Measurements from ENCODE around the gene ACTR2.
"Not testable (repeated sequence)": the region's sequence is repeated elsewhere in the genome, so short reads cannot be mapped to it uniquely, and the experiment has no call there.

ACTR2 gene

DNA sequence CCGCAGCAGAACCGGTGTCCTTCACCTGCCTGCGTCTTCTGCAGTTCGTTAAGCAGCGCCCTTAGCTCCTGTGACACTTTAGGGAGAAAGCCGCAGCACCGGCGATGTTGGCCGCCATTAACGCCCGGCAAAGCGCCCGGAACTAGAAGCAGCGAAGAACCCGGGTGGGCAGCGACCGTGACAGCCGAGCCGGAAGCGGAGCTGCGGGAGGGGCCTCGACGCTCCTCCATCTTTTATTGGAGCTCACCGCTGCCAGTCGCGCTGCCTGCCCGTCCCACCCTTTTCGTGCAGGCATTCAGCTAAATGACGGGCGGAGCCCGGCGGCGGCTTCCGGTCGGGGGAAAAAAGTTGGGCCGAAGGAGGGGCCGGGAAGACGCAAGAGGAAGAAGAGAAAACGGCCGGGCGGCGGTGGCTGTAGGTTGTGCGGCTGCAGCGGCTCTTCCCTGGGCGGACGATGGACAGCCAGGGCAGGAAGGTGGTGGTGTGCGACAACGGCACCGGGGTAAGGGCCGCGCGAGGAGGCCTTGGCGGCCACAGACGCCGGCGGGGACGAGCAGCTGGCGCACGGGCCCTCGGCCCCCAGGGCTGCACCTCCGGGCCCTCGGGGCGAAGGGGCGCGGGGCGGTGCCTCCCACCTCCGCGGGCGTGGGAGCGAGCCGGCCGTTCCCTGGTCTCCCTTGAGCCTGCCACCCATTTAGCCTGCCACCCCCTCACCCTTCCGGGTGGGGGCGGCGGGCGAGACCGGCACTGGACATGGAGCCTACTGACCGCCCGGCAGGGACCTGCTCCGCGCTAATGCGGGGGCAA lies at the start of gene ACTR2:
TSS of gene ACTR2 (plus strand) at position 376 of the 807 bp plus-strand sequence. CDS start at position 455, 79 bp downstream.
- Histone ChIP-seq H3K27me3 (ENCODE audit: control insufficient read depth, insufficient read depth, low read length) (no peaks in the 10 kb centered on the region), H3K36me3 (ENCODE audit: control insufficient read depth, low read depth, low read length) (no peaks in the 10 kb centered on the region), H3K4me3 (ENCODE audit: low read length) (peak within 1 kb of the TSS; percentile 92), H3K4me1 (ENCODE audit: control insufficient read depth, low read depth, low read length) (peaks cover 3% of the 10 kb centered on the region), H3K9ac (ENCODE audit: low read length) (peak within 1 kb of the TSS; percentile 71), H3K27ac (ENCODE audit: low read length) (peak within 1 kb of the TSS; percentile 42), H3K9me3 (ENCODE audit: control insufficient read depth, low read depth, low read length) (no peaks in the 10 kb centered on the region)

DNA sequence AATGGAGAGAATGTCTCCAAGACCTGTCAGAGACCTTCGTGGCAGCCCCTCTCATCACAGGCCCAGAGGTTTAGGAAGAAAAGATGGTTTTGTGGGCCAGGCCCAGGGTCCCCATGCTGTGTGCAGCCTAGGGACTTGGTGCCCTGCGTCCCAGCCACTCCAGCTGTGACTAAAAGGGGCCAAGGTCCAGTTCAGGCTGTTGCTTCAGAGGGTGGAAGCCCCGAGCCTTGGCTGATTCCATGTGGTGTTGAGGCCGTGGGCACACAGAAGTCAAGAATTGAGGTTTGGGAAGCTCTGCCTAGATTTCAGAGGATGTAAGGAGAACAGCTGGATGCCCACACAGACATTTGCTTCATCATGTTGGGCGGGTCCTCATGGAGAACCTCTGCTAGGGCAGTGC lies 45.1 kb upstream of the ACTR2 start:
- H3K27ac ChIP-seq (ENCODE audit: low read length), result no peak overlapping the region
- H3K4me1 ChIP-seq (ENCODE audit: control insufficient read depth, low read depth, low read length), result no peaks in the 10 kb centered on the region
- H3K4me3 ChIP-seq (ENCODE audit: low read length), result no peak overlapping the region
- H3K9me3 ChIP-seq (ENCODE audit: control insufficient read depth, low read depth, low read length), result no peaks in the 10 kb centered on the region
- H3K36me3 ChIP-seq (ENCODE audit: control insufficient read depth, low read depth, low read length), result no peaks in the 10 kb centered on the region
- H3K27me3 ChIP-seq (ENCODE audit: control insufficient read depth, insufficient read depth, low read length), result no peaks in the 10 kb centered on the region
- no peak overlapping the region for H3K9ac ChIP-seq (ENCODE audit: low read length)

DNA sequence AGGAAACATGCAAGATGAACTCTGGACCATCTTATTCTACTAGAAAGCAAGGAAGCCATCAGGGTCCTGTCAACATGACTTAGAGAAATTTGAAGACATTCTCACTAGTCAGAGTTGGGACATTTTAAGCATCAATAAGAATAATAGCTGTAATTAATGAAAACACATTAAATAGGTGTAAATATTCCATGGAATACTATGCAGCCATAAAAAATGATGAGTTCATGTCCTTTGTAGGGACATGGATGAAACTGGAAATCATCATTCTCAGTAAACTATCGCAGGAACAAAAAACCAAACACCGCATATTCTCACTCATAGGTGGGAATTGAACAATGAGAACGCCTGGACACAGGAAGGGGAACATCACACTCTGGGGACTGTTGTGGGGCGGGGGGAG lies 44.2 kb upstream of the ACTR2 start:
- not testable (repeated sequence) for H3K27me3 ChIP-seq (ENCODE audit: control insufficient read depth, insufficient read depth, low read length); H3K27ac ChIP-seq (ENCODE audit: low read length); H3K9ac ChIP-seq (ENCODE audit: low read length); H3K4me3 ChIP-seq (ENCODE audit: low read length); H3K36me3 ChIP-seq (ENCODE audit: control insufficient read depth, low read depth, low read length); H3K4me1 ChIP-seq (ENCODE audit: control insufficient read depth, low read depth, low read length); H3K9me3 ChIP-seq (ENCODE audit: control insufficient read depth, low read depth, low read length)

DNA sequence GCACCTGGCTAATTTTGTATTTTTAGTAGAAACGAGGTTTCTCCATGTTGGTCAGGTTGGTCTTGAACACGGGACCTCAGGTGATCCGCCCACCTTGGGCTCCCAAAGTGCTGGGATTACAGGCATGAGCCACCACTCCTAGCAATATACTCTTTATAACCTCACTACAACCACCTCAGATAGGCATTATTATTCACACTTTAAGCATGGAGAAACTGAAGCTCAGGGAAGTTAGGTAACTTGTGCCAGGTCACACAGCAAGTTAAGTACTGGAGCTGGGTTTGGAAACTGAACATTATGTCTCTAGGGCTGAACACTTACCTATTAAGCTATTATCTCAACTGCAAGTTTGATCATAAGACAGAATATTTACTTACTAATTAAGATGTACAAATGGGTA lies 42.6 kb upstream of the ACTR2 start:
- Histone ChIP-seq H3K9ac (ENCODE audit: low read length) (no peak overlapping the region), H3K27ac (ENCODE audit: low read length) (no peak overlapping the region), H3K9me3 (ENCODE audit: control insufficient read depth, low read depth, low read length) (no peaks in the 10 kb centered on the region), H3K4me3 (ENCODE audit: low read length) (no peak overlapping the region), H3K36me3 (ENCODE audit: control insufficient read depth, low read depth, low read length) (no peaks in the 10 kb centered on the region), H3K4me1 (ENCODE audit: control insufficient read depth, low read depth, low read length) (no peaks in the 10 kb centered on the region), H3K27me3 (ENCODE audit: control insufficient read depth, insufficient read depth, low read length) (no peaks in the 10 kb centered on the region)

DNA sequence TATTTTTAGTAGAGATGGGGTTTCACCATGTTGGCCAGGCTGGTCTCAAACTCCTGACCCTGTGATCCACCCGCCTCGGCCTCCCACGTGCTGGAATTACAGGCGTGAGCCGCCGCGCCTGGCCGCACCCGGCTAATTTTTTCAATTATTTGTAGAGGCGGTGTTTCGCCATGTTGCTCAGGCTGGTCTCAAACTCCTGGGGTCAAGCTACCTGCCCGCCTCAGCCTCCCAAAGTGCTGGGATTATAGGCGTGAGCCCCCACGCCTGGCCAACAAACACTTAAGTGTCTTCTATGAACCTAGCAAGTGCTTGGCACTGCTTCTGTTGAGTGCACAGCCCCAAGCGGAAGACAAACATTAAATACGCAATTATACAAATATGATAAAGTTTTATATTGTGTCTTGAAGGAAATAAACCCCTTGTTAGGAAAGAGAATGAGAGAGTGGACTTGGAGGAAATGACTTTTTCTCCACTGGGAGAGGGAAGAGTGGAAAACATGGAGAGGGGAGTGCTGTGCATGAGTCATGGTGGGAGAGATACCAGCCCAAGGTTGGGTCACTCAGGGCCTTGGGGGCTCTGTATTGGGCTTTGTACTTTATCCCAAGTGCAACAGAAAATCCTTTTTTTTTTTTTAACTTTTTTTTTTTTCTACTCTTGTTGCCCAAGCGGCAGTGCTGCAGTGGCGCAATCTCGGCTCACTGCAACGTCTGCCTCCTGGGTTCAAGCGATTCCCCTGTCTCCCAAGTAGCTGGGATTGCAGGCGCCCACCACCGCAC lies 41.4 kb upstream of the ACTR2 start:
- no peaks in the 10 kb centered on the region for H3K36me3 ChIP-seq (ENCODE audit: control insufficient read depth, low read depth, low read length)
- H3K27ac ChIP-seq (ENCODE audit: low read length), result no peak overlapping the region
- H3K27me3 ChIP-seq (ENCODE audit: control insufficient read depth, insufficient read depth, low read length), result no peaks in the 10 kb centered on the region
- H3K9me3 ChIP-seq (ENCODE audit: control insufficient read depth, low read depth, low read length), result no peaks in the 10 kb centered on the region
- no peaks in the 10 kb centered on the region for H3K4me1 ChIP-seq (ENCODE audit: control insufficient read depth, low read depth, low read length)
- no peak overlapping the region for H3K9ac ChIP-seq (ENCODE audit: low read length)
- H3K4me3 ChIP-seq (ENCODE audit: low read length), result no peak overlapping the region

DNA sequence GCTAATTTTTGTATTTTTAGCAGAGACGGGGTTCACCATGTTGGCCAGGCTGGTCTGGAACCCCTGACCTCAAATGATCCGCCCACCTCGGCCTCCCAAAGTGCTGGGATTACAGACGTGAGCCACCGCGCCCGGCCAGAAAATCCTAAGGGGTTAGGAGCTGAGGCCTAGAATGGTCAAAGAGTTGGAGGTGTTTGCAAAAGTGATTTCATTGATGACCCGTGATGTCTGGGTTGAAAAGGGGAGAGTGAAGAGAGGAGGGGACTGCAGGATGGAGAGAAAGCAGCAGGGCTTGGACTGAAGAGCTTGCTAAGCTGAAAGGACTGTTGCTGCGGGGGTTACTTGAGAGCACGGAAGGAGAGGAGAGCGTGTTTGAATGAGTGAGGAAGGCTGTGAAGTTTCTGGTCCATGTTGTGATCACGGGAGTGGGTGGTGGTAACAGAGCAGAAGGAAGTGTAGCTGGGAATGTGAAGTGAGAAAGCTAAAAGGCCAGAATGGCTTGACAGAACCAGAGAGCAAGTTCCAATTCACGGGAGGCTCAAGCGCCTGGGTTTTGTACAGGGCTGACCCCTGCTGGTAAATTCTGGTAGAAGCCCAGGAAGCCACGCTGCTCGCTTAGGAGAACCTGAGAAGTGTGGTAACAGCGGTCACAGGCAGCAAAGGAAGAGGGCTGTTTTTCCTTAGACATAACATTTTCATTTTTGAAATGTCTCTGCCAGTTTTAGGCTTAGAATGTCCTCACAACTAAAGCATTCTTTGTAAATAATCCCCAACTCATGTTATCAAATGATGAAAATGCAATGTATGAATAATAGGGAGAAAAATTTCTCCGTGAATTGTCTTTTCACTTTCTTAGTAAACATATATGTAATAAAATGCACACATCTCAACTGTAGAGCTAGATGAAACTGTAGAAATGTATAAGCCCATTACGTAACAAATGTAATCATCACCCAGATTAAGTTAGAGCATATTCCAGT lies 40.5 kb upstream of the ACTR2 start:
- H3K9ac ChIP-seq (ENCODE audit: low read length), result no peak overlapping the region

DNA sequence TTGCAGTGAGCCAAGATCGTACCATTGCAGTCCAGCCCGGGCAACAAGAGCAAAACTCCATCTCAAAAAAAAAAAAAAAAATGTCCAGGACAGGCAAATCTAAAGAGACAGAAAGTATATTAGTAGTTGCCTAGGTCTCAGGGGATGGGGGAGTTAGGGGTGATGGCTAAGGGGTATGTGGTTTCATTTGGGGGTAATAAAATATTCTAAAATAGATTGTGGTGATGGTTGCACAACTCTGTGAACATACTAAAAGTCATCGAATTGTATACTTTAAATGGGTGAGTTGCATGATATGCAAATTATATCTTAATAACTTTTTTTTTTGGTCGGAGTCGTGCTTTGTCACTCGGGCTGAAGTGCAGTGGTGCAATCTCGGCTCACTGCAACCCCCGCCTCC lies 34.2 kb upstream of the ACTR2 start:
- no peaks in the 10 kb centered on the region for H3K27me3 ChIP-seq (ENCODE audit: control insufficient read depth, insufficient read depth, low read length)
- H3K4me3 ChIP-seq (ENCODE audit: low read length), result no peak overlapping the region
- no peak overlapping the region for H3K27ac ChIP-seq (ENCODE audit: low read length)
- no peaks in the 10 kb centered on the region for H3K9me3 ChIP-seq (ENCODE audit: control insufficient read depth, low read depth, low read length)
- H3K36me3 ChIP-seq (ENCODE audit: control insufficient read depth, low read depth, low read length), result no peaks in the 10 kb centered on the region
- no peak overlapping the region for H3K9ac ChIP-seq (ENCODE audit: low read length)
- peaks cover 14% of the 10 kb centered on the region for H3K4me1 ChIP-seq (ENCODE audit: control insufficient read depth, low read depth, low read length)

More for the DNA sequence above, 40.5 kb upstream of the ACTR2 start:
- Histone ChIP-seq H3K27ac (ENCODE audit: low read length) (no peak overlapping the region), H3K36me3 (ENCODE audit: control insufficient read depth, low read depth, low read length) (no peaks in the 10 kb centered on the region), H3K4me1 (ENCODE audit: control insufficient read depth, low read depth, low read length) (no peaks in the 10 kb centered on the region), H3K27me3 (ENCODE audit: control insufficient read depth, insufficient read depth, low read length) (no peaks in the 10 kb centered on the region), H3K9me3 (ENCODE audit: control insufficient read depth, low read depth, low read length) (no peaks in the 10 kb centered on the region), H3K4me3 (ENCODE audit: low read length) (no peak overlapping the region)

DNA sequence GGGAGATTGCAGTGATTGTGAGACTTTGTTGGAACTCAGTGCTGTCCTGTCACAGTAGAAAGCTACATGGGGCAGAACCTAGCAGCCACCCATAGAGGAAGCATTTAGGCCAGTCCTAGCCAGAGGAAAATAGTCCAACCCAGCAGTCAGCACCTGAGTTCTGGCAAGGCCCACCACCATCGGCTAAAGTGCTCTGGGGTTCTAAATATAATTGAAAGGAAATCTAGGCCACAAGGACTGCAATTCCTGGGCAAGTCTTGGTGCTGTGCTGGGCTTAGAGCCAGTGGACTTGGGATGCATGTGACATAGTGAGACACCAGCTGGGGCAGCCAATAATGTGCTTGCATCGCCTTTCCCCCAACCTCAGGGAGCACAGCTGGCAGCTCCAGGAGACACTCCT lies 28.9 kb upstream of the ACTR2 start:
- H3K27me3 ChIP-seq (ENCODE audit: control insufficient read depth, insufficient read depth, low read length), result no peaks in the 10 kb centered on the region
- no peak overlapping the region for H3K4me3 ChIP-seq (ENCODE audit: low read length)
- H3K9ac ChIP-seq (ENCODE audit: low read length), result no peak overlapping the region
- peaks cover 14% of the 10 kb centered on the region for H3K4me1 ChIP-seq (ENCODE audit: control insufficient read depth, low read depth, low read length)
- H3K9me3 ChIP-seq (ENCODE audit: control insufficient read depth, low read depth, low read length), result no peaks in the 10 kb centered on the region
- no peak overlapping the region for H3K27ac ChIP-seq (ENCODE audit: low read length)
- H3K36me3 ChIP-seq (ENCODE audit: control insufficient read depth, low read depth, low read length), result no peaks in the 10 kb centered on the region

DNA sequence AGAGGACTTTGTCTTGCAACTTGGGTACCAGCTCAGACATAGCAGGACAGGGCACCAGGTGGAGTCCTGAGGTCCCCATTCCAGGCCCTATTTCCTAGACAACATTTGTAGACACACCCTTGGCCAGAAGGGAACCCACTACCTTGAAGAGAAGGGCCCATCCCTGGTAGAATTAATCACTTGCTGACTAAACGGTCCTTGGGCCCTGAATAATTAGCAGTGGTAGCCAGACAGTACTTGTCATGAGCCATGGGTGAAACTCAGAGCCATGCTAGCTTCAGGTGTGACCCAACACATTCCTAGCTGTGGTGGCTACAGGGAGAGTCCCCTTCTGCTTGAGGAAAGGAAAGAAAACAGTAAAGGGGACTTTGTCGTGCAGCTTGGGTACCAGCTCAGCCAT lies 28.5 kb upstream of the ACTR2 start:
- Histone ChIP-seq H3K9me3 (ENCODE audit: control insufficient read depth, low read depth, low read length) (no peaks in the 10 kb centered on the region), H3K9ac (ENCODE audit: low read length) (no peak overlapping the region), H3K36me3 (ENCODE audit: control insufficient read depth, low read depth, low read length) (no peaks in the 10 kb centered on the region), H3K27ac (ENCODE audit: low read length) (no peak overlapping the region), H3K4me1 (ENCODE audit: control insufficient read depth, low read depth, low read length) (peaks cover 14% of the 10 kb centered on the region), H3K27me3 (ENCODE audit: control insufficient read depth, insufficient read depth, low read length) (no peaks in the 10 kb centered on the region), H3K4me3 (ENCODE audit: low read length) (no peak overlapping the region)

DNA sequence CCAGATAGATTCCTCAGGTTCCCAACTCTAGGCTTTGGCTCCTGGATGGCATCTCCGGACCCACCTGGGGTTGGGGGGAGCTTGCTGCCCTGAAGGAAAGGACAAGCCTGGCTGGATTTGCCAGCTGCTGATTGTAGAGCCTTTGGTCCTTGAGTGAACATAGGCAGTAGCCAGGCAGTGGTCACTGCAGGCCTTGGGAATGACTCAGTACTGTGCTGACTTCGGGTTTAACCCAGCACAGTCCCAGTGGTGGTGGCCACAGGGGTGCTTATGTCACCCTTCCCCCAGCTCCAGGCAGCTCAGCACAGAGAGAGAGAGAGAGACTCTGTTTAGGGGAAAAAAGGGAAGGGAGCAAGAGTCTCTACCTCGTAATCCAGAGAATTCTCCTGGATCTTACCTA lies 27.7 kb upstream of the ACTR2 start:
- no peaks in the 10 kb centered on the region for H3K36me3 ChIP-seq (ENCODE audit: control insufficient read depth, low read depth, low read length)
- no peak overlapping the region for H3K27ac ChIP-seq (ENCODE audit: low read length)
- no peak overlapping the region for H3K4me3 ChIP-seq (ENCODE audit: low read length)
- H3K9me3 ChIP-seq (ENCODE audit: control insufficient read depth, low read depth, low read length), result no peaks in the 10 kb centered on the region
- peaks cover 11% of the 10 kb centered on the region for H3K4me1 ChIP-seq (ENCODE audit: control insufficient read depth, low read depth, low read length)
- H3K27me3 ChIP-seq (ENCODE audit: control insufficient read depth, insufficient read depth, low read length), result no peaks in the 10 kb centered on the region
- H3K9ac ChIP-seq (ENCODE audit: low read length), result no peak overlapping the region
